OCI-LY7 (cell line): ENCODE data around the gene OR6Q1. TPM values are rescaled to one million over a fixed set of nuclear protein-coding genes. Genes with fewer than 3 reads are reported as not detected.

Experiments used
- Bru-seq: library from RNA; stranded (reverse); fragments of 400-500 nt; gene quantifications from one replicate; lab custom pipeline; 2021; lab: Mats Ljungman, UMichigan
- BruChase-seq, 2 experiments: library from RNA; stranded (reverse); fragments of 400-500 nt; gene quantifications; one replicate each; lab custom pipeline; 2021; lab: Mats Ljungman, UMichigan
- BruUV-seq: library from RNA; stranded (reverse); fragments of 400-500 nt; replicated peaks from 2 replicates; lab custom pipeline; 2021; lab: Mats Ljungman, UMichigan
- CTCF ChIA-PET: fragments of 300-600 bp; sonication (Branson Sonifier 250); formaldehyde crosslinking; loops from one replicate; lab custom pipeline; 2022; ENCODE audit warnings: antibody characterized with exemption; ENCODE audit not compliant: unreplicated experiment; lab: Charles Lee
- POLR2A ChIA-PET: fragments of 300-600 bp; sonication (Branson Sonifier 250); formaldehyde crosslinking; loops from one replicate; lab custom pipeline; 2022; ENCODE audit warnings: antibody characterized with exemption; lab: Charles Lee
- DNase-seq: peaks from one replicate; pipeline ENCODE4 v3.0.0-alpha.2; 2015; ENCODE audit warnings: low spot score
- H2AFZ ChIP-seq: fragments of 200-600 bp; sonication (generic), shearing (Covaris generic); 2 replicates; pipeline ENCODE4 v1.6.1; 2014; ENCODE audit warnings: mild to moderate bottlenecking, antibody characterized with exemption, low read length, moderate library complexity
- H3K27ac ChIP-seq: fragments of 200-600 bp; sonication (generic); 2 replicates; pipeline ENCODE4 v1.5.1; 2014; ENCODE audit warnings: mixed run types, low read depth, mild to moderate bottlenecking, moderate library complexity, low read length, inconsistent platforms; ENCODE audit not compliant: poor library complexity, severe bottlenecking
- H3K36me3 ChIP-seq: fragments of 200-600 bp; sonication (generic); 2 replicates; pipeline ENCODE4 v1.6.1; 2014; ENCODE audit warnings: mild to moderate bottlenecking, antibody characterized with exemption, low read length, moderate library complexity, mixed read lengths; ENCODE audit not compliant: insufficient read depth
- H3K4me1 ChIP-seq: fragments of 200-600 bp; sonication (generic); 2 replicates; pipeline ENCODE4 v1.5.1; 2014; ENCODE audit warnings: mild to moderate bottlenecking, low read length; ENCODE audit not compliant: insufficient read depth, poor library complexity, severe bottlenecking
- H3K4me2 ChIP-seq: fragments of 200-600 bp; sonication (generic); 2 replicates; pipeline ENCODE4 v1.6.1; 2014; ENCODE audit warnings: mild to moderate bottlenecking, low read length
- H3K4me3 ChIP-seq: fragments of 200-600 bp; sonication (generic); 2 replicates; pipeline ENCODE4 v1.5.1; 2014; ENCODE audit warnings: mild to moderate bottlenecking, low read depth, low read length; ENCODE audit not compliant: poor library complexity, severe bottlenecking
- H3K79me2 ChIP-seq: fragments of 200-600 bp; sonication (generic); 2 replicates; pipeline ENCODE4 v1.6.1; 2016; ENCODE audit warnings: low read depth, mild to moderate bottlenecking, low read length, moderate library complexity, mixed read lengths; ENCODE audit not compliant: insufficient read depth
- H3K9me2 ChIP-seq: fragments of 200-600 bp; sonication (generic); 2 replicates; pipeline ENCODE4 v1.6.1; 2016; ENCODE audit warnings: mild to moderate bottlenecking, low read length, mixed read lengths; ENCODE audit not compliant: insufficient read depth
- H3K9me3 ChIP-seq: fragments of 200-600 bp; sonication (generic); 2 replicates; pipeline ENCODE4 v1.6.1; 2014; ENCODE audit warnings: mild to moderate bottlenecking, mixed run types, low read length, mixed read lengths
- H4K20me1 ChIP-seq: fragments of 200-600 bp; sonication (generic); 2 replicates; pipeline ENCODE4 v1.6.1; 2014; ENCODE audit warnings: mild to moderate bottlenecking, antibody characterized with exemption, low read length, moderate library complexity, mixed read lengths; ENCODE audit not compliant: insufficient read depth
- EZH2phosphoT487 ChIP-seq: fragments of 200-600 bp; sonication (generic); IDR thresholded peaks from 2 replicates; pipeline ENCODE4 v1.6.1; 2018; ENCODE audit warnings: low read depth, borderline replicate concordance, mild to moderate bottlenecking, mixed run types, antibody characterized with exemption, low read length, moderate library complexity, mixed read lengths
- intact Hi-C: fragments of 100-400 bp; cut with micrococcal nuclease; formaldehyde crosslinking; loops from one replicate; pipeline ENCODE4 v1.10.0; 2022; ENCODE audit not compliant: unreplicated experiment
- long read RNA-seq: library from polyadenylated mRNA; stranded (forward); transcript quantifications from one replicate; pipeline ENCODE4 v2.0.0, GENCODE V29; 2022
- total RNA-seq, 2 experiments: library from RNA; depleted of rRNA in 1 of 2; stranded (reverse); fragments of >200 nt in 1 of 2; shearing (Covaris generic) in 1 of 2; gene quantifications; 2 replicates each; pipeline ENCODE4 v1.2.3, GENCODE V29; 2014 to 2022
- TF ChIP-seq, protein P1 (sequence below): fragments of 200-600 bp; sonication (generic); conservative IDR thresholded peaks from 2 replicates; pipeline ENCODE4 v1.5.1; 2014; ENCODE audit warnings: mild to moderate bottlenecking, antibody characterized with exemption, low read length, moderate library complexity, mixed read lengths

OR6Q1 gene, protein sequence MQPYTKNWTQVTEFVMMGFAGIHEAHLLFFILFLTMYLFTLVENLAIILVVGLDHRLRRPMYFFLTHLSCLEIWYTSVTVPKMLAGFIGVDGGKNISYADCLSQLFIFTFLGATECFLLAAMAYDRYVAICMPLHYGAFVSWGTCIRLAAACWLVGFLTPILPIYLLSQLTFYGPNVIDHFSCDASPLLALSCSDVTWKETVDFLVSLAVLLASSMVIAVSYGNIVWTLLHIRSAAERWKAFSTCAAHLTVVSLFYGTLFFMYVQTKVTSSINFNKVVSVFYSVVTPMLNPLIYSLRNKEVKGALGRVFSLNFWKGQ
- total RNA-seq (2014; rRNA removed; shearing (Covaris generic)): not detected in 2 replicates
- total RNA-seq (2022): not detected in 2 replicates
- Bru-seq, nascent RNA: not detected
- BruChase-seq, experiment 1, labeled RNA remaining after a 6-hour chase: not detected
- BruChase-seq, experiment 2, labeled RNA remaining after a 2-hour chase: not detected
- long read RNA-seq: 0 reads

DNA sequence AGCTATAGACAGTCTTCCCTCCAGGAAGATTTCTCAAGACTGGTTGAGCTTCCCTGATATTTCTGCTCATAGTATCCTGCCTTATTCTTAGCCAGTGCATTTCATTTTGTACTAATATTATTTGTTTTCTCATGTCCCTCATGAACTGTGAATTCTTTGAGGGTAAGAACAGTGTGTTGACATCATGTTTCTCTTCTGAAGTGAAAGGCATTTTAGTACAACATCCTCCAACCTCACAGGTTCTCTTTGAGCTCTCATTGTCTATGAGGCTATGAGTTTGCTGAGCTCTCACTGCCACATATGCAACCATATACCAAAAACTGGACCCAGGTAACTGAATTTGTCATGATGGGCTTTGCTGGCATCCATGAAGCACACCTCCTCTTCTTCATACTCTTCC lies at the start of gene OR6Q1:
Gene OR6Q1, plus strand, starts transcription at position 301 of the 400 bp plus-strand sequence. Its CDS starts 0 bp downstream, at position 301.
- POLR2A ChIA-PET: no interaction called here
- intact Hi-C loops: no loop called here

DNA sequence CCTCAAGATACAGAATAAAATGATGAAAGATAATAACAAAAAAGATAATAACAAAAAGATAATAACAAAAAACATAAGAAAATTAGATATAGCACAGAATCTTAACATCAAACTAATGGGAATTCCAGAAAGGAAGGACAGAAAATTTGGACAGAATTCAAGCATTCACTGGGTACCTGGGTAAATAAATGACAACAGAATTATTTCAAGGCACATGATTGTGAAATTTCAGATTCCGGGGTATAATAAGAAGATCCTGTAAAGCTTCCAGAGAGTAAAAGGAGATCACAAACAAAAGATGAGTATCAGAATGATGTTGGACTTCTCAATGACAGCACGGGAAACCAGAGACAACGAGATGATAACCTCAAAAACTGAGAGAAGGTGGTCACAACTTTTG lies 49.2 kb upstream of the OR6Q1 start:
- intact Hi-C loops: no loop called here
- Histone ChIP-seq H3K4me2 (no peak overlapping the region), H3K79me2 (no peaks in the 10 kb centered on the region), H3K9me3 (no peaks in the 10 kb centered on the region), H3K36me3 (no peaks in the 10 kb centered on the region), H2AFZ (no peak overlapping the region), H4K20me1 (no peaks in the 10 kb centered on the region), H3K27ac (no peak overlapping the region), H3K4me3 (no peak overlapping the region), H3K4me1 (no peaks in the 10 kb centered on the region), H3K9me2 (no peaks in the 10 kb centered on the region)
- BruUV-seq: no TSS peak
- CTCF ChIA-PET: no interaction called here
- no peak for DNase-seq
- POLR2A ChIA-PET: no interaction called here
- TF ChIP-seq EZH2phosphoT487: no peak
- TF ChIP-seq, protein P1, sequence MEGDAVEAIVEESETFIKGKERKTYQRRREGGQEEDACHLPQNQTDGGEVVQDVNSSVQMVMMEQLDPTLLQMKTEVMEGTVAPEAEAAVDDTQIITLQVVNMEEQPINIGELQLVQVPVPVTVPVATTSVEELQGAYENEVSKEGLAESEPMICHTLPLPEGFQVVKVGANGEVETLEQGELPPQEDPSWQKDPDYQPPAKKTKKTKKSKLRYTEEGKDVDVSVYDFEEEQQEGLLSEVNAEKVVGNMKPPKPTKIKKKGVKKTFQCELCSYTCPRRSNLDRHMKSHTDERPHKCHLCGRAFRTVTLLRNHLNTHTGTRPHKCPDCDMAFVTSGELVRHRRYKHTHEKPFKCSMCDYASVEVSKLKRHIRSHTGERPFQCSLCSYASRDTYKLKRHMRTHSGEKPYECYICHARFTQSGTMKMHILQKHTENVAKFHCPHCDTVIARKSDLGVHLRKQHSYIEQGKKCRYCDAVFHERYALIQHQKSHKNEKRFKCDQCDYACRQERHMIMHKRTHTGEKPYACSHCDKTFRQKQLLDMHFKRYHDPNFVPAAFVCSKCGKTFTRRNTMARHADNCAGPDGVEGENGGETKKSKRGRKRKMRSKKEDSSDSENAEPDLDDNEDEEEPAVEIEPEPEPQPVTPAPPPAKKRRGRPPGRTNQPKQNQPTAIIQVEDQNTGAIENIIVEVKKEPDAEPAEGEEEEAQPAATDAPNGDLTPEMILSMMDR: no peak

More for the DNA sequence above, at the start of gene OR6Q1:
- Histone ChIP-seq H3K9me3 (no peaks in the 10 kb centered on the region), H2AFZ (no peak within 1 kb of the TSS), H3K27ac (no peak within 1 kb of the TSS), H3K4me3 (no peak within 1 kb of the TSS), H3K4me2 (no peak within 1 kb of the TSS), H3K4me1 (no peaks in the 10 kb centered on the region), H3K79me2 (no peaks in the 10 kb centered on the region), H3K9me2 (no peaks in the 10 kb centered on the region), H3K36me3 (no peaks in the 10 kb centered on the region), H4K20me1 (no peaks in the 10 kb centered on the region)
- no TSS peak for BruUV-seq
- TF ChIP-seq, protein P1: no peak
- TF ChIP-seq EZH2phosphoT487: no peak
- CTCF ChIA-PET: no interaction called here
- no peak for DNase-seq

DNA sequence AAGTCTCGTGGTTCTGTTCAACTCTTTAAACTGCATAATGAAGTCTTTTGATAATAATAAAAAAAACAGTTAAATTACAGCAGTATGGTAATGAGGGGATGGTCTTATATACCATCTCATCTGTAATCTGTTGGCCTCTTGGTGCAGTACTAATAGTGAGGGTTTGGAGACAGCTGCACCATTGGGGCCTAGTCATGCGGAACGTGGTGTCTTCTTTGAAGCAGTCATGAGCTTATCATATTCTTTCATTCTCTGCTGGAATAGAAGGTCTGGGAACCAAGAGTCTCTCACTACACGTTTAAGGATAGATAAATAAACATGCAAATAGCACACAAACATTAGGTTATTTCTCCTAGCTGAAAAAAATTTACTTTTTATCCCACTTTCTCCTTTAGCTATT lies 48.0 kb upstream of the OR6Q1 start:
- H3K9me3 ChIP-seq: no peaks in the 10 kb centered on the region
- H3K4me2 ChIP-seq: no peak overlapping the region
- H2AFZ ChIP-seq: no peak overlapping the region
- ChIA-PET CTCF (no interaction called here), POLR2A (no interaction called here)
- no peaks in the 10 kb centered on the region for H3K9me2 ChIP-seq
- no peaks in the 10 kb centered on the region for H3K36me3 ChIP-seq
- BruUV-seq: no TSS peak
- H4K20me1 ChIP-seq: no peaks in the 10 kb centered on the region
- no peak overlapping the region for H3K4me3 ChIP-seq
- DNase-seq: no peak
- H3K79me2 ChIP-seq: no peaks in the 10 kb centered on the region
- intact Hi-C loops: no loop called here
- TF ChIP-seq EZH2phosphoT487: no peak
- TF ChIP-seq, protein P1: no peak
- H3K27ac ChIP-seq: no peak overlapping the region
- no peaks in the 10 kb centered on the region for H3K4me1 ChIP-seq
